Lower lobe of right lung (tissue), 2 donors: ENCODE results near the gene PTPRM. TPM values are rescaled to one million over a fixed set of nuclear protein-coding genes. Genes with fewer than 3 reads are reported as not detected.

Experiments used
- ATAC-seq, 2 donors: fragments of 200-7000 bp; cut with Tn5 transposase; one replicate each; pipeline ENCODE4 v1.9.1; 2020 to 2022; ENCODE audit warnings: mild to moderate bottlenecking in 2 of 2, moderate library complexity in 2 of 2
- DNase-seq: peaks from one replicate; pipeline ENCODE4 v3.0.0-alpha.2; 2020
- H3K27ac ChIP-seq: fragments of 200-600 bp; one replicate; pipeline ENCODE4 v1.8.0; 2022
- H3K27me3 ChIP-seq: fragments of 200-600 bp; one replicate; pipeline ENCODE4 v1.8.0; 2022; ENCODE audit warnings: low read depth
- H3K36me3 ChIP-seq: fragments of 200-600 bp; one replicate; pipeline ENCODE4 v1.8.0; 2022; ENCODE audit warnings: mild to moderate bottlenecking
- H3K4me1 ChIP-seq: fragments of 200-600 bp; one replicate; pipeline ENCODE4 v1.8.0; 2022
- H3K4me3 ChIP-seq: fragments of 200-600 bp; one replicate; pipeline ENCODE4 v1.8.0; 2022; ENCODE audit warnings: mild to moderate bottlenecking
- H3K9me3 ChIP-seq: fragments of 200-600 bp; one replicate; pipeline ENCODE4 v1.8.0; 2022
- intact Hi-C: fragments of 100-400 bp; cut with DNase I; formaldehyde crosslinking; loops from one replicate; pipeline ENCODE4 v1.11.0; 2022
- total RNA-seq: library from RNA; stranded (reverse); fragmentation: NEBNext Ultra II Directional; extraction: Animal tissue kit (Norgen Biotek cat#: 25700); gene quantifications from one replicate; pipeline ENCODE4 v1.2.1, GENCODE V29; 2021
- TF ChIP-seq, protein P1 (sequence below): fragments of 200-600 bp; IDR thresholded peaks from one replicate; pipeline ENCODE4 v1.8.0; 2022; ENCODE audit warnings: antibody characterized with exemption, mild to moderate bottlenecking
- donor health status: DM: no; HTN: yes; CAD: no; lungs with severe emphysema.

Gene PTPRM
- total RNA-seq, 1 donor from 2014 or later = 85.2 TPM

DNA sequence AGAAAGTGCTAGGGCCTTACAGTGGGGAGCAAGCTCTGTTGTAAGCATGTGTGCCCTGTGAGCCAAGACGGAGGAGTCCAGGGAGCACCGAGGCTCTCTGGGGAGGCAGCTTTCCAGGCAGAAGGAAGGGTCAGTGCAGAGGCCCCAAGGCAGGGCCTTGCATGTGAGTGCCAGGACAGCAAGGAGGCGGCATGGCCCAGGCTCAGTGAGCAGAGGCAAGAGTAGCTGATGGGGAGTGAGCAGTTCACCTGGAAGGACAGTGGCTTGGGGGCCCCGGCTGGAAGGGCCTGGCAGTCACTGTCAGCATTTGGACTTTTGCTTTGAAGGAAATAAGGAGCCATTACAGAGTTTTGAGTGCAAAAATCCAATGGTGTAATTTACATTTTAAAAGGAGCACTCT is 818.3 kb downstream of the PTPRM start:
- Histone ChIP-seq H3K27ac (no peak overlapping the region), H3K4me1 (peaks cover 3% of the 10 kb centered on the region), H3K9me3 (no peaks in the 10 kb centered on the region), H3K4me3 (no peak overlapping the region), H3K27me3 (no peaks in the 10 kb centered on the region), H3K36me3 (peaks cover 68% of the 10 kb centered on the region)
- TF ChIP-seq, protein P1, sequence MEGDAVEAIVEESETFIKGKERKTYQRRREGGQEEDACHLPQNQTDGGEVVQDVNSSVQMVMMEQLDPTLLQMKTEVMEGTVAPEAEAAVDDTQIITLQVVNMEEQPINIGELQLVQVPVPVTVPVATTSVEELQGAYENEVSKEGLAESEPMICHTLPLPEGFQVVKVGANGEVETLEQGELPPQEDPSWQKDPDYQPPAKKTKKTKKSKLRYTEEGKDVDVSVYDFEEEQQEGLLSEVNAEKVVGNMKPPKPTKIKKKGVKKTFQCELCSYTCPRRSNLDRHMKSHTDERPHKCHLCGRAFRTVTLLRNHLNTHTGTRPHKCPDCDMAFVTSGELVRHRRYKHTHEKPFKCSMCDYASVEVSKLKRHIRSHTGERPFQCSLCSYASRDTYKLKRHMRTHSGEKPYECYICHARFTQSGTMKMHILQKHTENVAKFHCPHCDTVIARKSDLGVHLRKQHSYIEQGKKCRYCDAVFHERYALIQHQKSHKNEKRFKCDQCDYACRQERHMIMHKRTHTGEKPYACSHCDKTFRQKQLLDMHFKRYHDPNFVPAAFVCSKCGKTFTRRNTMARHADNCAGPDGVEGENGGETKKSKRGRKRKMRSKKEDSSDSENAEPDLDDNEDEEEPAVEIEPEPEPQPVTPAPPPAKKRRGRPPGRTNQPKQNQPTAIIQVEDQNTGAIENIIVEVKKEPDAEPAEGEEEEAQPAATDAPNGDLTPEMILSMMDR = no peak
- ATAC-seq (no peak), DNase-seq (no peak)
- intact Hi-C loops = no loop called here

DNA sequence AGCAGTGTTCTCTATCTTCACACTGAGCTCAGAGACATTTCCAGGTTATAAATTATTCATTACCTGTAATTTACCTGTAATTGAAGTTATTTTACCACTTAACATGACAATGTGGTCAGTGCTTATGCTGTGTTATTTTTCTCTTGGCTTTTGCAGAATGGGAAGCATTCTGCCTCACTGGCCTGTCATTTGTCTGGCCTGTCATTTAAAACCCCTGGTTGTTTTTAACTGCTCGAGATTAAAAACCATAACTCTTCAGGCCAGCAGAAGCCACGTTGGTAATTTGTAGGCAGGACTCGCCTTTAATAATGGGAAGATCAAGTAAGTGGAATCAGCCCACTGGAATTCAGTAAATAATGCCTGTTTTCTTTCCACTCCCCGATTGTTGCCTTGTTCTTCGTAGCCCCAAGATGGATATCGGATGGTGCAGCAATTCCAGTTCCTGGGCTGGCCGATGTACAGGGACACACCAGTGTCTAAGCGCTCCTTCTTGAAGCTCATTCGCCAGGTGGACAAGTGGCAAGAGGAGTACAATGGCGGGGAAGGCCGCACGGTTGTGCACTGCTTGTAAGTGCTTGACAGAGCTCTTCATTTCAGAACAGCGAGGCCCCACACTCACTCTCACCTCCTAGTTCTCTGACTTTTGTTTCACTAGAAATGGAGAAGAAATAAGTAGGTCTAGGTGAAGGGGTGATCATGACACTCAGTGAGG is 819.7 kb downstream of the PTPRM start:
- TF ChIP-seq, protein P1 = no peak
- peaks cover 73% of the 10 kb centered on the region for H3K36me3 ChIP-seq
- DNase-seq (no peak), ATAC-seq (no peak)
- H3K4me3 ChIP-seq = no peak overlapping the region
- H3K4me1 ChIP-seq = no peaks in the 10 kb centered on the region
- H3K27ac ChIP-seq = no peak overlapping the region
- H3K9me3 ChIP-seq = no peaks in the 10 kb centered on the region
- intact Hi-C loops = no loop called here
- H3K27me3 ChIP-seq = no peaks in the 10 kb centered on the region

- ATAC-seq = peak; percentile 88 to 91
- intact Hi-C loops = no loop called here
- no peaks in the 10 kb centered on the region for H3K4me1 ChIP-seq
Measured at GRCh38 chr18:8389391-8390340, 822.5 kb downstream of the PTPRM start.

GRCh38 chr18:8391068-8391467 is 824.0 kb downstream of the PTPRM start:
- Histone ChIP-seq H3K4me3 (no peak overlapping the region), H3K36me3 (peaks cover 81% of the 10 kb centered on the region), H3K27me3 (no peaks in the 10 kb centered on the region), H3K9me3 (no peaks in the 10 kb centered on the region), H3K27ac (no peak overlapping the region), H3K4me1 (no peaks in the 10 kb centered on the region)
- TF ChIP-seq, protein P1 = no peak
- DNase-seq = no peak
- intact Hi-C loops = no loop called here
- ATAC-seq = no peak

More at GRCh38 chr18:8389391-8390340, 822.5 kb downstream of the PTPRM start:
- TF ChIP-seq, protein P1 = peak; percentile 76
- H3K36me3 ChIP-seq = peaks cover 81% of the 10 kb centered on the region
- peak; percentile 78 for DNase-seq
- no peaks in the 10 kb centered on the region for H3K9me3 ChIP-seq
- no peaks in the 10 kb centered on the region for H3K27me3 ChIP-seq
- no peak overlapping the region for H3K4me3 ChIP-seq
- H3K27ac ChIP-seq = no peak overlapping the region

DNA sequence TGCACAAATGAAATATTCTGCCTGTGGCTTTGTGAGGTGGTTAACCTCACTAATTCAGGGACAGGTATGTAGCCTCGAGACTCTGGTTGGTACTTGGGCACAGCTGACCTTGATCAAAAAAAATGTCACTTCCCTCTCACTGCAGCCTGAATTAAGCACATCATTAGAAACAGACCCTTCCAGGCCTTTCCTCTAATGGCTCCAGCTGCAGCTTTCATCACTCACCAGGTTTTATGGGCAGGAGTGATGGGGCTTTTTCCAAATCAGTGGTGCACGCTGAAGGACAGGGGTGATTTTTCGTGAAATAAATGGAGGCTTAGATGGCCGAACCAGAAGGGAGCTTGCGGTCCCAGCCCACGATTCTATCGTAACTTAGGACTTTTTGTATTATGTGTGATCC is 829.1 kb downstream of the PTPRM start:
- Histone ChIP-seq H3K36me3 (peaks cover 73% of the 10 kb centered on the region), H3K27ac (no peak overlapping the region), H3K9me3 (no peaks in the 10 kb centered on the region), H3K4me3 (no peak overlapping the region), H3K4me1 (no peaks in the 10 kb centered on the region), H3K27me3 (no peaks in the 10 kb centered on the region)
- intact Hi-C loops = no loop called here
- TF ChIP-seq, protein P1 = no peak
- no peak for ATAC-seq
- DNase-seq = no peak
